Measurements from ENCODE around the gene ACOX3.
"Not testable (repeated sequence)": the region's sequence is repeated elsewhere in the genome, so short reads cannot be mapped to it uniquely, and the experiment has no call there.

Gene ACOX3

DNA sequence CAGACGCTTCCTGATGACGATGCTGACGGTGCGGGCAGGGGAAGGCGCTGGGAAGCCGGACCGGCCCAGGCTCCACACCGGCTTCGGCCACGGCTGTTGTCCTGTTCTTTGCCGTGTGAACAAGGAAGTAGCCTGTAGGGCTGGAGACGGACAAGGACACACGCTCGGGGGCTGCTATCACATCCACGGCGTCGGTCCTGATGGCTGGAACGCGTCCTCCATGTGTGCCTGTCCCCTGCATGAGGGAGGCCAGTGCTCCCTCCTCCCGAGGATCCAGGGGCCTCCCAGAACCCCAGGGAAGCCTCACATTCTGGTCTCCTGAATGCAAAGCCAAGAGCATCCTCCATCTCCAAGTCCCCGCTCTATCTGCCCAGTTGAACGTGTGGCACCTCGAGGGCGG is 53.8 kb downstream of the ACOX3 start:
- DNase-seq (ENCODE audit: low spot score), result no peak

DNA sequence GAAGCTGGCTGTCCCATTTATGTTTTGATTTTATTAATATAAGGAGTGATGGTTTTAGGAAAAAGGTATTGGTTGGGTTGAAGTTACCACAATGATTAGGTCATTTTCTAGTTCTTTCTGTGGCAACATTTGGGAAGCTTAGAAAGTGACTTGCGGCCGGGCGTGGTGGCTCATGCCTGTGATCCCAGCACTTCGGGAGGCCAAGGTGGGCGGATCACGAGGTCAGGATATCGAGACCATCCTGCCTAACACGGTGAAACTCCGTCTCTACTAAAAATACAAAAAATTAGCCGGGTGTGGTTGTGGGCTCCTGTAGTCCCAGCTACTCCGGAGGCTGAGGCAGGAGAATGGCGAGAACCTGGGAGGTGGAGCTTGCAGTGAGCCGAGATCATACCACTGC is 54.4 kb downstream of the ACOX3 start:
- not testable (repeated sequence) for DNase-seq (ENCODE audit: low spot score)

DNA sequence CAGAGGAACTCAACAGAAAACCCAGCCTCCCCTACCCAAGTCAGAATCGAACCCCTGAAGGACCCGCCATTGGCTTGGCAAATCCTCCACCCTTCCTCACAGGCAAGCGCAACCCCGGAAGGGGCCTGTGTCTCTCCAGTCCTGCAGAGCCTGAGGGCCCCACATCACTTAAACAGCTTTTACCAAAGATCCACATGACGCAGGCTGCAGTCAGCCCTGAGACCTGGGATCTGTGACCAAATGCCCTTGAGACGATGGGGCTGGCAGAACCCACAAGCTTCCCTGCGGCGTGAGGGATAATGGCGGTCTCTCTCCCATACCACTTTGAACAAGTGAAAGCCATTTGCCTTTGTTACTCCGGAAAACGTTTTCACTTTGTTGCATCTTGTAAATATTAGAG is 54.9 kb downstream of the ACOX3 start:
- DNase-seq (ENCODE audit: low spot score), result no peak

DNA sequence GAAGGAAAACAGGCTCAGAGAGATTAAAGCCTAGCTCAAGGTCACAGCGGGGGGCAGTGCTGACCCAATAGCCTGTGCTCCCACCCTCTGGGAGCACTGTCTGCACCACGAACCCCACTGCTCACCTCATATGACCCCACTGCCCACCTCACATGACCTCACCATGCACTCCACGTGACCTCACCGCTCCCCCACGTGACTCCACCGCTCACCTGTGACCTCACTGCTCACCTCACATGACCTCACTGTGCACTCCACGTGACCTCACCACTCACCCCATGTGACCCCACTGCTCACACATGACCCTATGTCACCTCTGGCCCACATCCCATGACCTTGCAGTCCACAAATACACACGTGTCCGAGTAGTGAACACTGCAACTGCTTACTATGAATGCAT is 55.4 kb downstream of the ACOX3 start:
- no peak for DNase-seq (ENCODE audit: low spot score)

DNA sequence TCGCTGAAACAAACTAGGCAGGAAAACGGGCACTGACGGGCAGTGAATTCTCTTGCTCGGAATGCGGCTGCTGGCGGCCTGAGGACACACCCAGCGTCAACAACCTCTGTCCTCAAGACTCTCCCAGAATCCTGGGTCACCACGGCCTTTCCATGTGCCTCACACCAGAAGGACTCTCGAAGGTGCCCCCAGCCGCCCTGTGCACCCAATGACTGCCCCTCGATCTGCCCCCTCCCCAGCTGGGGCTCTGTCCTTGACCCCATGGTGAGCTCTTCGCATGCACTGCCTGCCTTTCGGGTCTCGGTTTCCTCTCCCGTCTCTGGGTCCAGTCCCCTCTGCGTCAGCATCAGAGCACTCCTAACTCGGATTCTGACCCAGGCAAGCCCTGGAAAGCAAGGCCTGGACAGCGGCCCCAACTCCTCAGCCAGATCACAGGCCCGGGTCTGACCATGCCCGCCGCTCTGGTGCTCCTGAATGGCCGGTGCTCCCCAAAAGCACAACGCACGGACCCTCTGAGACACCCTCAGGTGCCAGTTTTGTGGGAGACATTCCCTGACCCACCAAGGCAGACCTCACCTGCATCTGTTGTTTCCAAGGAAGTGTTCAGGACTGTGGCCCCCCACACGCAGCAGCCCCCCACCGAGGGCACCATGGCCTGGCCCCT is 56.0 kb downstream of the ACOX3 start:
- no peak for DNase-seq (ENCODE audit: low spot score)

DNA sequence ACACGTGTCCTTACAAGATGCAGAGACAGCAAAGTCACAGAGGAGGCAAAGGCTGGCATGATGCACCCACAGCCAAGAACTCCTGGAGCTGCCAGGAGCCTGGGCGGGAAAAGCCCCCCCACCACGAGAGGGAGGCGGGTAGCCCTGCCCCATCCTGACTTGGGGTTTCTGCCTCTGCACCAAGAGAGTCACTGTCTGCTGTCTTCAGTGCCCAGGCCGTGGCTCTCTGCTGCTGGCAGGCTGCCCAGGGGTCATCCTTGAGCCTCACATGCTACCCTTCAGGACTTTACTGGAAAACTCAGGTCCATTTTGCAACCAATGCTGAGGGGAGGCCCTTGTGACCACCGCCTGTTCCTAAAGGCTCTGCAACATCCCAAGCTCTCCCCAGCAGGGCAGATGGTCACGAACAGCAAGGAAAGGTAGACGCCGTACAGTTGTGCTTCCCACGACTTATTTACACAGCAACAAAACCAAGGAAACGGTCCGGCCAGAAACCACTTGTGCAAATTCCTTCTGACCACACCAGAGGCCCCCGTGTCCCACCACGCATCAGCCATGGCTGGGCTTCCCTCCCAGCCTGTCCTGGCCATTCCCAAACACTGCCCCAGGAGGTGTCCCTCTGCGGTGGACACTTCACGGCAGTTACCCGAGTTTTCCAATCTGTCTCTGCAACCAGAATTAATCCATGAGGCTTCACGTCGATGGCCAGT is 56.9 kb downstream of the ACOX3 start:
- DNase-seq (ENCODE audit: low spot score), result no peak

DNA sequence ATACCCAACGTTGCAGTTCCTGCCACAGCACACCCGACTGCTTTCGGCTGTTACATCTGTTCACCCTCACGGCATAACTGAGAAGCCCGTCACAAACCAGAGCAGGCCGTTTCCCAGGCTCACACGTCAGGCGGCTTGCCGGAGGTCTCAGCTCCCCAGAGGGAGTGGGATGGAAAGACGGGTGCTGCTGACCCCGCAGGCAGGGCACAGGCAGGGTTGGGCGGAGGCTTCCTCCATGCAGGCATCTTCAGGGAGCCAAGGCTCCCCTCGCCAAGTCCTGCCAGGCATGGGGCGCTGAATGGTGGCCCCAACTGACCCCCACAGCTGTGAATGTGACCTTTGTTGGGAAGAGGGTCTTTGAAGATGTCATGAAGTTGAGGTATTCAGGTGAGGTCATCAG is 57.5 kb downstream of the ACOX3 start:
- DNase-seq (ENCODE audit: low spot score), result no peak

DNA sequence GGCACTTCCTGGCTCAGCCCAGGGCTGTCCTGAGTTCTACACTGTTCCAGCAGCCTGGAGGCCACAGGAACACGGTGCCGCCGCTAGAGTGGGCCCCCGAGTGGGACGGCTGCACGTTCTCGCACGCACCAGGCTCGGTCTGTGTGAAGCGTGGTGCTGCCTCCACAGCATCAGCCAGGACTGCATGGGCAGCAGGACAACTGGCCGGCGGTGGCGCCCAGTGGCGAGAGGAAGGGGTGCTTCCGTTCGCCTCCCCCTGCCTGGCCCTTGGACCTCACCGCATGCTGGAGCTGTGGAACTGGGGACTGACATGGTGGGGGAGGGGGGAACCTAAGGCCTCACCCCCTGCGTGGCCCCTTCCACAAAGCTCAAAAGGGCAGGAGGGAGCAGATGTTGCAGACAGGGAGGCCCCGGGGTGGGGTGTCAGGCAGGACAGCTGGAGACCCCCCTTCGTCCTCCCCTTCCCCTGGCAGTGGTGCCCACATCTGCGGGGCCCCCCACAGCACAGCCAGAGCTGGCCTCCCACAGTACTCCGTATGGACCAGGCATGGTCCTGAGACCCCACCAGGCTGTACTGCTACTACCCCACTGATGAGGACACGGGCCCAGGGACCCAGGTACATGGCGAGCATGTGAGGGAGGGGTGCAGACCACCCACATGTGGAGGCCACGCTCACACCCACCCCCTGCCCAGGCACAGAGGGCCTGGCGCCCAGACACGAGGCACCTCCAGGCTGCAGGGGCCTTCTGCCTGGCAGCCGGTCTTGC is 58.5 kb downstream of the ACOX3 start:
- no peak for DNase-seq (ENCODE audit: low spot score)

DNA sequence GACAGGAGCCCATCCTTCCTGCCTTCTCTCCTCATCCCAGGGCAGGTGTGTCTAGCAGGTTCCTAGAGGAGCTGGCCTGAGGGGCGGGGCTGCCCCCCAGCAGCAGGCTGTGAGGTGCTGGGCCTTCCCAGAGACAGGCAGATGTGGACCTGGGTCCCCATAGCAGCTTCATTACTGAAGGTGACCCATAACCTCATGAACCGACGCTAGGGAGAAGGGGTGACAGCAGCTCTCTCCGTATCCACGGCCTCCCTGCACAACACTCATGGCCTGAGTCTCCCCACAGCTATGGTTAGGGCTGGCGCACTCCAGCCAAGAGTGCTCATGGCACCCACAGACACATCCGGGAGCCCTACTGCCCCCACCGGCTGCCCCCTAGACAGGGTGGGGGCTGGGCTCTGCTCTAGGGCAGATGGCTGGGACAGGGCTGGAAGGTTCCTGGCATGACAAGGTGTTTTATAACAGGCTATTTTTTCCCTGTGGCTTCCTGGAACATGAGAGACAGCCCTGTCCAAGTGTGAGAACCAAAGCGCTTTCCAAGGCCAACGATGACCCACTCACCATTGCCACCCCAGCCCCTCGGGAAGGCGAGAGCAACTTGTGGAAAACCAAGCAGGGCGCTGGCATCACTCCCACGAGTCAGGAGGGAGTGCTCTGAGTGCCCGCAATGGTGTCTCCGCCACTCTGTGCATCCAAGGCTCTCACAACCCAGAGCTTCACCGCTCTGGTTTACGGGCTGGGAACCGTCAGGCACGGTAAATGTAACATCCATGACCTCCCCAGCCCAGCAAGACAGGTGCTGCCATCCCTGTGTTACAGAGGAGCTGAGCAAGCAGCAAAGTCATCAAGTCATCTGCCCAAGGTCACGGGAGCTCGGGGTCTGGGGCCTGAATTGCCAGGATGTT is 59.8 kb downstream of the ACOX3 start:
- peak; percentile 24 for DNase-seq (ENCODE audit: low spot score)

DNA sequence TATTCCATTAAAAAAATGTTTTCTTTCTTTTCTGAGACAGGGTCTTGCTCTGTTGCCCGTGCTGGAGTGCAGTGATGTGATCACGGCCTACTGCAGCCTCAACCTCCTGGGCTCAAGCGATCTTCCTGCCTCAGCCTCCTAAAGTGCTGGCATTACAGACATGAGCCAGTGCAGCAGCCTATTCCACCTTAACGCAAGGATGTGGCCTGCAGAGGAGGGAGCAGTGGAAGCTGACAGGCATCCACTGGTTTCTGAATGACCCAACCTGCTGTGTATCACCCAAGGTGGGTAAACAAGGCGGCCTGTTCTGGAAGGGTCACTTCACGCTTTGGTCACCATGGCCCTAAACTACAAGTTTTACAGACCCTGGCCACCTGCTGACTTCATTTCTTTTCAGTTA is 60.8 kb downstream of the ACOX3 start:
- no peak for DNase-seq (ENCODE audit: low spot score)

DNA sequence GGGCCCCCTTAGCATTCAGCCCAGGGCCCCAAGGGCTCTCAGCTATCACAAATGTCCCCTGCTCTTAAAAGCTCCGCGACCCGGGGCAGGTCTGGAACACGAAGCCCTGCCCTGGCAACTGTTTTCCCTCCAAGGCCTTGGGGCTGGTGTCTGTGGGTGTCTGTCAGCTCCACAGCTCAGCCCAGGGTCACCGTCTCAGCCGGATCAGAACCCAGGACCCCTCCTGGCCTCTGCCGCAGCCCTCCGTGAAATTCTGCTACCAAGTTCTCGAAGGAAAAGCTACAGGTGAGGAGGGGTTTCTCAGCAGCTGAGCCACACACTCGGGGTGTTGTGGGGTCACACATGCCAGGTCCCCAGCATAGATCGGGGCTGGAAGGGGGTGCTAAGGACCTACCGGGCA is 61.2 kb downstream of the ACOX3 start:
- no peak for DNase-seq (ENCODE audit: low spot score)

DNA sequence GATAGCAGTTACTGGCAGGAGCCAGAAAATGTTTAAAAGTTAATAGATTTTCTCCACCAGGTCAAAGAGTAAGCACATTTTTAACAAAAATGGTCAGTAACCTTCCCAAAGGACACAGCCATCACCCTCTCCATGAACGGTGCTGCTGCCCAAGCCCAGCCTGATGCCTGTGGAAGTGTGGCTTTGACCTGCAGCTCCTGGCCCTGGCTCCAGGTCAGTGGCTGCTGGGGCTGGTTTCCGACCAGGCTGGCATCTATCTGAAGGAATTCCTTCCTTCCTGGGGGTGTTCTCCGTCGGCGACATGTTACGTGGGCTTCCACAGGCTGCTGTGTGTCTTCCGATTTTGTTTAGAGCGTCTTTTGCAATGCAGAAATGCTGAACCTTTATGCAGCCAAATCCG is 61.7 kb downstream of the ACOX3 start:
- no peak for DNase-seq (ENCODE audit: low spot score)

DNA sequence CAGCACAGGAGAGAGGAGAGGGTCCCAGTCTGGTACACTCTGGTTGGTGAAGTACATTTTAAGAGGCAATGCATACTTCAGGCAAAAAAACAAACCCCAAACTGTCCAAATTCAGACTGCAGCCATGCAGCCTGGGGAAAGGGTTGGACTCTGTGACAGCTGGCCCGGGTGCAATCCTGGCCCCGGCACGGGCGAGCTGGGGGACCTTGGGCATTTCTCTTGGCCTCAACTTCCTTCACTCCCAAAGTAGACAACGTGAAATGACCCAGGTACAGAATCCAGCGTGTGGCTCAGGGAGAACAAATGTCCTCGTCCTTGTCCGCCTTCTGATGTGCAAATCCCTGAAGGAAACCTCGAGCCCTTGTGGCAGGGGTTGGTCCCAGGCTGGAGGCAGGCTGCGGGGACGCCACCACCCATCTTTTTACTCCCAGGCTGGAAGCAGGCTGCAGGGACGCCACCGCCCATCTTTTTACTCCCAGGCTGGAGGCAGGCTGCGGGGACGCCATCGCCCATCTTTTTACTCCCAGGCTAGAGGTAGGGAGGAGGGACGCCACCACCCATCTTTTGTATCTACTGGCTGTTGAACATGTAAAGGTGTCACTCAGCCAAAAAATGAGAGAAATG is 62.3 kb downstream of the ACOX3 start:
- DNase-seq (ENCODE audit: low spot score), result no peak

DNA sequence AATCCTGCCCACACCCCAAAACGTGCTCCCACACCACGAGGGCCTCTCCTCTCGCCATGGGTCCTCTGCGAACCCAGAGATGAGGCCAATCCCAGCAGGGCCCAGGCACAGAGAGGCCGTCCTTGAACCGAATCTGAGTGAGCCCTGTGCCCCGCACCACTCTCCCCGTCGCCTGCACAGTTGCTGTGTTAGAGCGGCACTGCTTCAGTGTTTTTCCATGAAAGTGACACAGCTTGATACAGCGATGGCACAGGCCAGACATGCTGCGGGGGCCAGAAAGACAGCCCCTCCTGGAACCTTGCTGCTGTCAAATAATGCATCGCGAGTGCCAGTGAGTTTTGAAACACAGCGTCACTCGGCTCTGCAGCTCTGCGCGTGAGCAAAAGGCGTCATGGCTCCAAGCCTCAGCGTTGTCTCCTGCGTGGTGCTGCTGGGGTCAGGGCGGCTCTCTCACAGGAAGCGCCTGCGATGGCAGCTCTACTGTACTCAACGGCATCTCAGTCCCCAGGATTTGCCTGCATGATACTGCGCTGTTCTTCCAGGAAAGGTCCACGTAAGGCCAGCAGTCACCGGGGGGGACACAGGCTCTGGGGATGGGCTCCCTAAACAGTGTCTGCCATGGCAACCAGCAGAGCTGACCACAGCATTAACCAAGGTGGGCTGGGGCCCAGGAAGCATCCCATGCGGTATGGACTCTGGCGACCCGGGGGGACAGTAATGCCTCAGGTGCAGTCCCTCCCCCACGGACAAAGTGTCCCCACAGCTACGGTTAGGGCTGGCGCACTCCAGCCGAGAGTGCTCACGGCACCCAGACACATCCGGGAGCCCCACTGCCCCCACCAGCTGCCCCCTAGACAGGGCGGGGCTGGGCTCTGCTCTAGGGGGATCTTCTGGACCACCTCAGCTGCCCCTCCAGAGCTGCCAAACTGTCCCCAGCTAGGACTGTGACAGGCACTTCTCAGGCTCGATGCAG is 63.1 kb downstream of the ACOX3 start:
- DNase-seq (ENCODE audit: low spot score), result peak; percentile 23

DNA sequence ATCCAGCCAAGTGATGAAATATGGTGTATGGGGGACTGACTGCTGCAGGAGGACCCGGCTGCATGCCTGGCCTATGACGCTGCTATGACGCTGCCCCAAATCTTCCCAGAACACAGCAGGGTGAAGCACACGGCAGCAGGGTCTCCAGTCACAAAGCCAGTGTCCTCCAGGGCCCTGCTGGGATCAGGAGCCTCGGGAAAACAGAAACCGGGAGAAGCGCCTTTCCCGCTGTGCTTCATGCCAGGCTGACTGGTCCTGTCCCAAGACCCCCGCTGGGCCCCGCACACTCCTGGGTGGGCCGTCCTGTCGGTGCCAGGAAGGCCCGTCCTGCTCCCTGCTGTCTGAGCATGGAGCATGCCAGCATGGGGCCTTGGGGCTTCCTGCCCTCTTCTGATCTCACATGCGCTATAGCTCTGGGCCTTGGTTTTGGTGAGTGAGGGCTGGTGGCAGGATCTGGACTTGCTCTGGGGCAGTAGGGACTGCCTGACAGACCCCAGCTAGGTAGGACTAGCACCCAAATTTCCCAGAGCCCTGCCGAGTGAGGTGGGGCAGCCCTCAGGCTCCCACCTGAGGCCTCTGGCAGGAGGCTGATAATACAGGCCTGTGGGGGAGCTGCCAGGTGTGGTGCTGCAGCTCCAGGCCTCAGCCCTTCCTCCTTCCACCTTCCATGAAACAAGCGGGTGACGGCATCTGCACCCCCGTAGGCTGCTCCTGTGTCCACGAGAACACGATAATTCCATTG is 64.0 kb downstream of the ACOX3 start:
- no peak for DNase-seq (ENCODE audit: low spot score)

DNA sequence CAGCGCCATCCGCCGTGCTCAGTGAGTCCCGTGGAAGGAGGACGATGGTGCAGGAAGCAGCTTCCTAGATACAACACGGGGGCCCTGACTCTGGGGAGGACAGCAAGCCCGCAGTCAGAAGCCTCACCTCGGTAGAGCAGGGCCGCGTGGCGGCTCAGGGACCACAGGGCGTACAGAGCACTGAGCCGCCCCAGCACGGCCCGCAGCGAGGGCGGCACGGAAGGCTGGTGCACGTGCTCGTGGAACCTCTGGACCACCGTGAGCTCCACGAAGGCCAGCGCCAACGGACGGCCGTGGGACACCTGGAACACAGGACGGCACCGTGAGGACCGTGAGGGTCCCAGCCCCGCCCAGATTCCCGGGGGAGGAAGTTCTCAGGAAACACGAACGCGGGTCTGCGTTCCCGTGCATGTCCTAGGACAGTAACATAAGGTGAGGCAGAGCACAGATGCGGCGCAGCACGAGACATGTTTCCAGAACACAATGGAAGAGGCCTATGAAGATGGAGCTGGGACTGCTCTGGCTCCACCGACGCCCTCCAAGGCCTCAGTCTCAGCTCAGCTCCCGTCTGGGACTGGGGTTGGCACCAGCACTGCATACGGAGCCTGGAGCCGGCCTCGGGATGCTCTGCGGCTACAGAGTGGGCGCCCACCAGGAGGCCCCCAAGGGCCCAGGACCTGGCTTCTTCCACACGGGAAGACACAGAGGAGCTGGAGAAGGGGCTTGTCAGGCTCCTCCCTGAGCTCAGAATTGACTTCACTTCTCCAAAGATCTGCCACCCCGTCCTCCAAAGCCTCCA is 65.5 kb downstream of the ACOX3 start:
- no peak for DNase-seq (ENCODE audit: low spot score)

DNA sequence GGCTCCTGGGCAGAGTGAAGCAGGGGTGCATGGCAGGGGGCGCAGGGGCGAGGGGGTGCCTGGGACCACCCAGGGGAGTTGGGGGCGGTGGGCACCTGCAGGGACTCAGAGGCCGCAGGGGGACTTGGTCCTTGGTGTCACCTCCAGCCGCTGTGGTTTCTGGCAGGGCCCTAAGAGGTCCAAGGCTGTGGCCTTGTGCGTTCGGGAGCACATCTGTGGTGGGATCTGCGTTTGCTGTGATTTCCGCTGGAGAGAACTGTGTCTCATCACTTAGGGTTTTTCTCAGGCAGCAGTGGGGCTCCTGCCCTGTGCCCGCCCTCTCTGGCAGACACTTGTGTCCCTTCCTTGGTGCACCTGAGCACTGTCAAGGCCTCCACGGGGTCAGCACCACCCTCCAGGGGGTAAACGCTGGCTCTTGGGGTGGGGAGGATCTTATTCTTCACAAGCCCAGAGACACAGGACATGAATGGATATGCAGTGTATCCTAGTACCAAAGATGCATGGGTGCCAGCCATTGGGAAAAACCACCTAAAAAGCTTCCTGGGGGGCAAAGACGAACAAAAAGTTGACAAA is 66.5 kb downstream of the ACOX3 start:
- DNase-seq (ENCODE audit: low spot score), result no peak

DNA sequence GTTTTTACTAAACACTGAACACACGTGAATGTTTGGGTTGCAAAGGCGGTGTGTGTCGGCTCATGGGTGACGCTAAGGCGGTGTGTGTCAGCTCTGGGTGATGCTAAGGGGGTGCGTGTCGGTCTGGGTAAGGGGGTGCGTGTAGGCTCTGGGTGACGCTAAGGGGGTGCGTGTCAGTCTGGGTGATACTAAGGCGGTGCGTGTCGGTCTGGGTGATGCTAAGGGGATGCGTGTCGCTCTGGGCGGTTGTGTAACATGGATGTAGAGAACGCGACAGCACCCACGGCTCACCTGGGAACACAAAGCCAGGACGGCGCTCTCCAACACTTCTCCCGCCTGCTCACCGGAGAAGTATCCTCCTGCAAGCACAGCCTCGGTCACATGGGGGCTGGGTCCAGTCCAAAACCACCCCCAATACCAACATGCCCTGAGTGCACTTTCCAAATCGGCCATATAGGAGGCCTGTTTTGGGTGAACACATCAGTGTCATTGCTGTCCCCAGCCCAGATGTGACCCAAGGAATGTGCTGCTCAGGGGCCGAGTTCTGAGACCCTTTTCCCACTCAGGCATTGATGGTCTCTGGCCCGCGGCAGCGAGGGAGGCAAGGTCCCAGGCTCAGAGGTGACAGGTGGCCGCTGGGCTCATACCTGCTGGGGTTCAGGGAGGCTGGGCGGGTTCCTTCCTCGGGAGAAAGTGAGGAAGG is 67.1 kb downstream of the ACOX3 start:
- DNase-seq (ENCODE audit: low spot score), result no peak
